GM03348 (cell line): ENCODE results near the gene CHMP1B.
"Not testable (repeated sequence)": the region's sequence is repeated elsewhere in the genome, so short reads cannot be mapped to it uniquely, and the experiment has no call there.

Experiments
- DNase-seq: peaks from one replicate; pipeline ENCODE4 v3.0.0; 2012; ENCODE audit warnings: low spot score

The CHMP1B gene

DNA sequence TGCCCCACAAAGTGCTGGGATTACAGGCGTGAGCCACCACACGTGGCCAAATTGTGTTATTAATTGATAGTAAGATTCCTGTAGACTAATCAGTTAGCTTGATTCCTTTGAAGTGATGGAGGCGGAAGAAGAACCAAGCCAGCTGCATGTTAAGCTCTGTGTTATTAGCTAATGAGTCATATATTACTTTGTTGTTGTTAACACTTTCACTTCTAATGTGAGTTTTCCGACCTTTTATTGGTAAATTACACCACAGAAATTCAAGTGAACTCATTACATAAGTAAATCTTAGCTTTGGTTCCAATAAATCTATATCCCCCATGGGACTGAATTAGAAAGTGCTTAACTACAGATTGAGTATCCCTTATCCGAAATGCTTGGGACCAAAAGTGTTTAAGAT is 20.3 kb downstream of the CHMP1B start:
- no peak for DNase-seq

DNA sequence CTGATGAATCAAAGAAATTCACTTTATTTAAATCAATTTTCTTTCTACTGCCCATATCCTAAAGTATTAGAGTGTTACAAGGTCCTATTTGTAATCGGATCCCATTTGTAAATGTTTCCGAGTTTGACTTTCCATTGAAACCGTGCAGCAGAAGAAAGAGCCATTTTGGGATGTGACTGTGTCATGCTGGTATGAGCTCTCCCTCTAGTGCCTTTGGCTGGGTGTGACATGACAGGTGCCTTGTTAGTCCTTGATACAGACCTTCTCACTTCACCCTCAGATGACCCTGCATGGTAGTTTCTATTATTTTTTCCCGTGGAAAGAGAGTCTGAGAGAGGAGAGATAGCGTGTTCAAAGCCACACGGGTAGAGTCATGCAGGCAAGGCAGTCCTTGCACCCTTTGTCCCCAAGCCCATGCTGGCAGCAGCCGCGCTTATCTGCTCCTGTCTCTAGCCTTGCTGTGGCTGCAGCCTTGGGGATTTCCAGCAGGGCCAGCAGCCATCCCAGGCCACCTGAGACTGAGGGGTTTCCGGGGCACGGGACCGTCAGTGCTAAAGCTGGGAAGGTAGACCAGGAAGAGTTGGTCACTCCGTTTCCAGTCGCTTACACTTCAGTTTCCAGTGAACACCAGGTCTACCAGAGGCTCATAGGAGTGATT is 21.4 kb downstream of the CHMP1B start:
- DNase-seq, result peak; percentile 48

DNA sequence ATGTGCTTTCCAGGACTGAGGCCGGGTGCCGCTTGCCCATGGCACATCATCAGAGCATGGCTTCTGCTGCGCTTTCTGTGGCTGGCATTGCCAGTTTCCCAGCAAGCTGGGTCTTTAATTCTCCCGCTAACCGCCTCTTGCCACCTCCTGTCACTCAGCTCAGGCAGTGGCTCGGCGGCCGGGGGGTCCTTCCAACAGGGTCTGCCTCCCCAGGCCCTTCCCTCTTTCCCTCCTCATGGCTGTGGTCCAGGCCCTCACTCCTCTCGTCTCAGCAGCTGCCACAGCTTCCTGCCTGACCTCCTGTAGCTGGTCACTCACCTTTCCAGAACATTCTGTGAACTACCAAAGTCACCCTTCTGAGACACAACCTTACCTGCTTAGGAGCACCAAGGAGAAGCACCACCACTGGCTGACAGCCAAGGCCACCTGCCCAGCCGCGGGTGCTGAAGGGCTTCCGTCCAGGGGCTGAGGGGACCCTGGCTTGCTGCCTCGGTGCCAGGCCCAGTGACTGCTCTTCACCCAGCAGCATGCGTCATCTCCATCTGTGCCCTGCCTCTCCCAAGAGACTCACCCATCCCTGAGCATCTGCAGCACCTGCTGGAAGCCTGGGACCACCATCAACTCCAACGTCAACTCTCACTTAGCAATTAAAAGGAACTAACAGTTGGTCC is 22.6 kb downstream of the CHMP1B start:
- DNase-seq, result no peak

DNA sequence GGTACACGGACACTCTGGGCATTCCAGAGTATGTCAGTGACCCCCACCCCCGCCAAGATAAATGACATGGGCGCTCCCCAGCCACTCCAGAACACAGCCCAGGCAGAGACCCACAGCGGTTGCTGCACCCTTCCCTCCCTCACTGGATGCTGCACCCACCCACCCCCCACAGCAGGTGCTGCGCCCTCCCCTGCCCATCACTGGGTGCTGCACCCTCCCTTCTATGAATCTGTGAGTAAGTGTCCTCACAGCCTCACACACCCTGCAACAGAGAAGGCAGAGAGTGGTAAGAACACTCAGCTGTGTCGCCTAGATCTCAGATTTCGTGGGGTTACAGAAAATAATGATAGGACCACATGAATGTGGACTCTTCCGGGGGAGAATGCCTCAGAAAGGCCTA is 23.5 kb downstream of the CHMP1B start:
- no peak for DNase-seq

DNA sequence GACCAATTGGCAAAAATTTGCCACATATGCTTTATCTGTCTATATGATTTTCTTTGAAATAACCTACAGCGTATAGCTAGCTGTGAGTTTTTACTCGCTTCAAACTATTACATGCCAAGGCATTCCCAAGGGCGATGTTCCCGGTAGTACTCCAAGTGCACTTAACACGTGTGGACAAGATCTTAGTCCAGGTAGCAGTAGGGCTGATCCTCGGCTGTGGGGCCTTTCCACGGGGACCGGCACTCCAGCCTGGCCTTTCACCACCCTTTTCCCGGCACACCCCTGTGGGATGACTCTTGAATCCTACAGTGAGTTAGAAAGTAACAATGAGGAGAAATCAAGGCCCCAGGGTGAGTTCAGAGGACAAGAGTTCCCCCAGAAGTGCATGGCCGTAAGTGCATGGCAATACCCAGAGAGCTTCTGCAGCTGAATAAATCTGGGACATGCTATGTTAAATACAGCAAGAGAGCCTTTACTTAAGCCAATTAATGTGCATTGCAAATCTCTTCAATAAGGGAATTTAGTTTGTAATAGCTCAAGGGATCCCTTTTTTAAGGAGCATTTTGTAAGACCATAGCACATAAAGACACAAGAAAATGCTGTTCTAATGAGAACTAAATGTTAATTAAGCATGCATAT is 26.4 kb downstream of the CHMP1B start:
- DNase-seq, result no peak

DNA sequence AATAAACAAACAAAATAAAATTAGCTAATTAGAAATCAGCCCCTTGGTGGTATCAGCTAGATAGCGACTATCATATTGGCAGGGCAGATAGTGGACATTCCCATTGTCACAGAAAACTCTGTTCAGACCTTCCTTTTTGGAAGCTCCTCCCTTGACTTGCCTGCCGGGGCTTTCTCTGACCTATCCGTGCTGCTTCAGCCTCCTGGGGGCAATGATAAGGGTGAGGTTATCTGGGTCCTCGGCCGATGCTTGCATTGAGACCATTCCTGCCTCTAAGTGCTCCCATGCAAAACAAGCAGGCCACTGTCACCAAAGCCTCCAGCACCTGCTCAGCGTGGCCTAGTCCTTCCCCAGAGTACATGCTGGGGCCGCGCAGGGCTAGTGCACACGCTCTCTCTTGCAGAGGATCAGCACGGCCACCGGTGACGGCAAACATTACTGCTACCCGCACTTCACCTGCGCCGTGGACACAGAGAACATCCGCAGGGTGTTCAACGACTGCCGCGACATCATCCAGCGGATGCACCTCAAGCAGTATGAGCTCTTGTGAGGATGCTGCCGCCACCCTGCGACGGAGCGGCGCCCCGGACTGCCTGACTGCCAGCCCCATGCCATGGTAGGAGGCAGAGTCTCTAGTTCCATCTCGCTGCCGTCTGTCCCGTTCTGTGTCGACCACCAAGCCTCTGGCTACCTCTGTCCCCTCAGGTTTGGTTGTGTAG is 29.5 kb downstream of the CHMP1B start:
- no peak for DNase-seq

DNA sequence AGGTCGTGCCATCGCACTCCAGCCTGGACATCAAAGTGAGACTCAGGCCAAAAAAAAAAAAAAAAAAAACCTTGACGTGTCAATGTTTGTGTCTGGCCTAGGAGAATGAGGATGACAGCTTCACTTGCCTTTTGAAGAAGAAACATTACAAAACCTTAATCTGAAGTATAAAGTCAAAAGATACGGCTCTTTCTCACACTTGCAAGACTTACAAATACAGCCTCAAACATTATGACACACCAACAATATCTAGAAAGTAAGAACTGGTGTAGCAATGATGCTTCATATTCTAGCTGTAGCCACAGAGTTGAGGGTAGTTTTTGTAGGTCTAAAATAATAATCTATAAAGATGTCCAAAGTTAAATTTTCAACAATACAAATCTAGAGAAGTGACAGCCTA is 31.4 kb downstream of the CHMP1B start:
- DNase-seq, result no peak

DNA sequence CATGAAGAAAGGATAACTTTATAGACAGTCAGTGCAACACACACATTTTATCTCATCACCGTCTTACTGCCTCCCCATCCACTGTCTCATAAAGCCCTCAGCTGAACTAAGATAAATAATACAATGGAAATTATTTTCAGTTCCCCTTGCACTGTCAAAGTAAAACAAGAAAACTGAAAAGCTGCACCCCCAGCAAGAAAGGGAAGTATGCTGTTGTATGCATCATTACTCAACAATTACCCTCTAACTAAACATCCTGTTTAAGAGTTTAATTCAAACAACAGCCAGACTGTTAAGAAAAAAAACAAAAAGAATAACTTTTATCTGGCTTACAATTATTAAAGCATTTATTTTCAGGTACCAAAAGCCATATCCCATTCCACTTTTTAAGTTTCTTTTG is 31.9 kb downstream of the CHMP1B start:
- no peak for DNase-seq

DNA sequence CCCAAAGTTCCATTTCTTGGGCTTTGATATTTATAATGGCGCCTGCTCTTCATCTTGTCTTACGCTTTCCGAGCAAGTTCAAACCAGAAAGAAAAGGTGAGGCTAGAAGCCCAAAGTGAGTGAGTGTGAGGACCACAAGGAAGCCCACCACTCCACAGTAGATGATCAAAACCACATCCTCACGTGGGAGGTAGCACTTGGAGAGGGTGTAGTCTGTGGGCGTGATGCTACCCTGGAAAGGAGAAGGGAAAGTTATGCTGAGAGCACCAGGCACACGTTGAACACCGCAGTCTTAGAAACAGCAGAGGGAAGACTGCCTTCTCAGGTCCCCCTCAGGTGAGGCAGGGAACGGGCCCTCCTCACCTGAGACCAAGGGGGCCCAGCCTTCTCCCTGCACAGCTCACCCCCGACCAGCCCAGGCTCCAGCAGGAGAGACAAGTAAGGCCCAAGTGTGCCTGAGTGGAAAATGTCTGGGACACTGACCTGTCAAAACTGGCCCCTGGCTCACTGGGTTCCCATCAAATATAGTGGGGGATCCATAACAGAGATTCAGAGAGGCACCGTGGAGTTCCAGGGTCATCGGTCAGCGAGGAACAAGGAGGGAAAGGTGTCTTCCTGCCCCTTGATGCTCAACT is 33.3 kb downstream of the CHMP1B start:
- no peak for DNase-seq

DNA sequence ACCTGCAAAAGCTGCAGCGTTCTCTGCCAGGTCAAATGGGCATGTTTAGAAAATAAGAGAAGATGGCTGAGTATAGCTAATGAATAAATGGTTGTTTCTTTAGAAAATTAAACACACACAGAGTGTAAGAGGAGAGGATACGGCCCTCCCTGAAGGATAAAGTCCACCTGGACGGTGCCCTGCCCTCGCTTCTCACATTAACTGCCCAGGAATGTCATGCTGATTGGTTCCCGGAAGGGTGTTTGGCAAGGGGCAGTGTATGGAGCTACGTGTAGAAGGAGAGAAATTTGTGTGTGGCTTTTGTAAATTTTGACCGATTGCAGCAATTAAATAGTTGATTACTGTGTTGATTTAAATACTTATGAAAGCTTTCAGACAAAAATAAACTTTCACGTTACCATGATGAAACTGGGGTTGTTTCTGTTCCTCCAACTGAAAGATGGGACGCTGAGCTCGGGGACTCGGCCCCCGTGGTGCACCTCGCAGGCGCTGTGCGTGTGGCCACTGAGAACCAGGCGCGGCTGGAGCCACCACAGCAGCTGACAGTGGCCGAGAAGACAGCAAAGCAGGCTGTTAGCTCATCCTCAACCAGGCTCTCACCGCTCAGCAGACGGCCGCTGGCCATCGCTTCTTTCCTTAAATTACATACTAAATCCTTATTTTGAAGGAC is 34.2 kb downstream of the CHMP1B start:
- DNase-seq, result no peak

DNA sequence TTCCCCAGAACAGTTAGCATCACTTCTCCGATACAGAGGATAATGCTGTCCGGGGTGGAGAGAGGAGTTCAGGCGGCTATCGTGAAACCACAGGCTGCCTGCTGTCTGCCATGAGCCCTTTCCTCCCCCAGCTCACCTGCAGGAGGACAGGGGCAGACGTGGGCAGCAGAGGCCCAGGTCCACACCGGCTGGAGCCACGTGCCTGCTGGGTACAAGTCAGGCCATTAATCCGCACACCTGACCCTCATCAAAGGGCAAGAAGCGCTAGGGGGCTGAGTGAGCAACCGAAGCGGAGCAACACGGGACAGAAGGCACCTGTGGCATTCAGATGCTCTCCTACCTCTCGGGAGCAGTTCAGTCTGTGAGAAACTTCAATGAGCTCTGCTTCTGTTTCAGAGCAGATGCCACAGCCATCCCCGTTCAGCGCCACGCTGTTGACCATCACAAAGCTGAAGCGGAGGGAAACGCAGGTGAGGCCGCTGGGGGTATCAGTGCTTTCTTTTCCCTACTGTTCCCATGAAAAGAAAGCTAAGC is 35.4 kb downstream of the CHMP1B start:
- no peak for DNase-seq

DNA sequence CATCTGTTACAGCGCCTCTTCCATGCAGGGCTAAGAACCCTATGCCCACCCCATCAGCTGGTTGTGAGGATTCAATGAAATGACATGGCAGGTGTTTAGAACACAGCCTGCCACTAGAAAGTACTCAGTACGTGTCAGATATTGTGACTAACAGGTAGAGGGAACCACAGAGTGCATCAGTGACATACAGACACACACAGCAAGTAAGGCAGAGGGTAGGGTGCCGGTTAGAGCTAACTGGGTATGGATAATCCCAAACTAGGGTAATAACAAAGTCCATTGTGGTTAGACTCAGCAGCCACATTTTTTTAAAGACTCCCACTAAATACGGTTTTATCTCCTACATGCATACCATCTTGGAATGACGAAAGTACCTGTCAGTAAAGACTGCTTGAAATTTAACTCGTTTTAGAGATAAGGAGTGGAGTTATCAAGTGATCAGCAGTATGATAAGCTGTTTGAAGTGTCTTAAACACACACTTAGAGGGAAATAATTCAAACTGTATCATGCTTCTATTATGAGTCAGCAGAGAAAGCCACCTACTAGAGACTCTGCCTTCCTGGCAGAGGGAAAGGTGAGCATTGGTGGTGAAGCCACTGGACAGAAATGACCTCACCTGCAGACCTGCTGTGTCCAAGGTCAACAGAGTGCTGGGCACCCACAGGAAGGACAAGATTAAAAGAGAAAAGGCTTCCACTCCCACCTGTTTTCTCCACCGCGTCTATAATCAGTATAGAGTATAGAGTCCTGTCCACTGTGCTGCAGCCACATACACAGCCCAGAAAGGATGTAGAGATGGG is 36.3 kb downstream of the CHMP1B start:
- no peak for DNase-seq

DNA sequence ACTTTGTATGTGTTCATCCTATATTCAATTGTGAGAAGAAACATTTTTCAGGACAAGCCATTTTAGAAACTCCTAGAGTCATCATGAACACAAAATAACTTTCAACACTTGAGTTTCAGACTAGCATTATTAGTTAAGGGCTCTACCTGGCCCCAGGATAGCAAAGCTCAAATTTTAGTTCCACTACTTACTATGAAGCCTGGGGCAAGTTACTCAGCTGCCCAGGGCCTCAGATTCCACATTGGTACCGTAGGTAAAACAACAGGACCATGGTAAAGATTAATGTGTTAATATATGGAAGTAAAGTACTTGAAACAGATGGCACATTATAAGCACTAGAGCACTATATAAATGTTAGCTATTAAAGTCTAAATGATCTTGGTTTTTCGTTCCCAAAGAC is 37.5 kb downstream of the CHMP1B start:
- DNase-seq, result no peak

DNA sequence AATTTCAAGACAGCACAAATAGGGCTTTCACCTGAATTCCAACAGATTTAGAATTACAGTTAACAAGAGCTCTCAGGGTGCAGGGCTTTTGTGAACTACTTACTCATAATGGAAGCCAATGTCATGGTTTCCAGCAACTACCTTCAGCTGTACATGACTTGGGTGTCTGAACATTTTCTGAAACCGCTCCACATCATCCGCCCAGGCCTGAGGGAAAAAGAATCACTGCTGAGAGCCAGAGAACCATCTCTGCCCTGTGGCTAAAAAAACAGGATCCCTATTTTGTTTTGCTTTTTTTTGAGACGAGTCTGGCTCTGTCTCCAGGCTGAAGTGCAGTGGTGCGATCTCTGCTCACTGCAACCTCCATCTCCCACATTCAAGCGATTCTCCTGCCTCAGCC is 38.1 kb downstream of the CHMP1B start:
- DNase-seq, result no peak

DNA sequence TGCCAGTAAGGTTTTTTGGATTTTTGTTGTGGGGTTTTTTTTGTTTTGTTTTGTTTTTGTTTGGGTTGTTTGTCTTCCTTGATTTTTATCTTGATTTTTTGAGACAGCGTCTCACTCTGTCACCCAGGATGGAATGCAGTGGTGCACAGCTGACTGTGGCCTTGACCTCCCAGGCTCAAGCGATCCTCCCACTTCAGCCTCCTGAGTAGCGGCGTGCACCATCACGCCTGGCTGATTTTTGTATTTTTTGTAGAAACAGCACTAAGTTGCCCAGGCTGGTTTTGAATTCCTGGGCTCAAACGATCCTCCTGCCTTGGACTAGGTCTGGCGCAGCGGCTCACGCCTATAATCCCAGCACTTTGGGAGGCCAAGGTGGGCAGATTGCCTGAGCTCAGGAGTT is 40.5 kb downstream of the CHMP1B start:
- no peak for DNase-seq

DNA sequence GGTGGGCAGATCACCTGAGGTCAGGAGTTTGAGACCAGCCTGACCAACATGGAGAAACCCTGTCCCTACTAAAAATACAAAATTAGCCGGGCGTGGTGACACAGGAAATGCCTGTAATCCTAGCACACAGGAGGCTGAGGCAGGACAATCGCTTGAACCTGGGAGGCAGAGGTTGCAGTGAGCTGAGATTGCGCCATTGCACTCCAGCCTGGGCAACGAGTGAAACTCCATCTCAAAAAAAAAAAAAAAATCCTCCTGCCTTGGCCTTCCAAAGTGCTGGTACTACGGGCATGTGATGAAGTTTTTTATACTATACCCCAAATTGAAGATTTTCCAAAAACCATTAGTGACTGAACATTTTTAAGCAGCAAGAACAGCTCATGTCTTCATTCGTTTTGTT is 41.2 kb downstream of the CHMP1B start:
- not testable (repeated sequence) for DNase-seq

DNA sequence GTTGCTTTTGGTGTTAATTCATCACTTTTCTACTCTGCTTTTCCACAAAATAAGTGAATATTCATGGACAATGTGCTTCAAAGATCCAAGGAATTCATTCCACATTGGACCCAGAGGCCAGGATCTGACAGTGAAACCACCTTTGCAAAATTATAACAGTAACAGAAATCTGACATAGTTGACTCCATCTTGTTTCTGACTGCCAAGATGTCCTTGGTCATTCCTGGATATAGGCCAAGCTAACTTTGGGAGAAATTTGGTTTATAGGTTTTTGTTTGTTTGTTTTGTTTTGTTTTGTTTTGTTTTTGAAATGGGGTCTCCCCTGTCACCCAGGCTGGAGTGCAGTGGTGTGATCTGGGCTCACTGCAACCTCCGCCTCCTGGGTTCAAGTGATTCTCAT is 46.6 kb downstream of the CHMP1B start:
- DNase-seq, result no peak

DNA sequence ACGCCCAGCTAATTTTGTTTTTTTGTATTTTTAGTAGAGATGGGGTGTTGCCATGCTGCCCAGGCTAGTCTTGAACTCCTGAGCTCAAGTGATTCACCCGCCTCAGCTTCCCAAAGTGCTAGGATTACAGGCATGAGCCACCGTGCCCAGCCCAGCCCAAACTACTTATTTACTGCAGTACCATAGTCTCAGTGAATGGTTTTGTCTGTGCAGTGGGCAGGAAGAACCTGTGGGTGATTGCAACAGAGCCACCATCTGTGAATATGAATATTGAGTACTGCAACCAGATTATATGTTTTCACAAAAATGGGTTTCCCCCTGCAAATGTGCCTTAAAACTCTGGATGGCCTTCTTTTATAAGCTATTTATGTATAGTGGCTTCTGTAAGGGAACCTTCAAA is 47.9 kb downstream of the CHMP1B start:
- no peak for DNase-seq

DNA sequence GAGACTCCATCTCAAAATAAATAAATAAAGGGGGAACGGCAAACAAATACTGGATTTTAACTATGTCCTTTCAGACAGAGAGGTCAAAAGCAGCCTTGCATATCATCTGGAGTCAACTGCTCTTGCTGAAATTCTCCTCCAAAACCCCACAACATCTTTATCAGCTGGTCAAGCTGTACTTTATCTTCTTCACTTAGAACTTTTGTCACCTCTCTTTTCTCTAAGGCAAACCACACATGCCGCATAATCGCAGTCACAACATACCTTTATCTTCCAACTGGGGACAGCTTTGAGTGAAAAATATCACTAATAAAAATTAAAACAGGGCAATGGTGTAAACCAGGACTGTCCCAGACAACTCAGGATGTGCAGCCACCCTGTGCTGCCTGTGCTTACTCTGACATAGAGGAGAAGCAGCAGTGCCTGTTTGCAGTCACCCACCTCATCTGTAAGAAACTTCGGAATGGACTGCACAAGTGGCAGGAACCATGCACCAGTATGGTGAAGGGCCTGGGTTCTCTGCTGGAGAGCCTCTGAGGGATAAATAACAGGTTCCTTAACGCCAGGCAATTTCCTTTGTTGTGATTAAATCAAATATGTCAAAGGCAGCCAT is 50.7 kb downstream of the CHMP1B start:
- DNase-seq, result no peak

DNA sequence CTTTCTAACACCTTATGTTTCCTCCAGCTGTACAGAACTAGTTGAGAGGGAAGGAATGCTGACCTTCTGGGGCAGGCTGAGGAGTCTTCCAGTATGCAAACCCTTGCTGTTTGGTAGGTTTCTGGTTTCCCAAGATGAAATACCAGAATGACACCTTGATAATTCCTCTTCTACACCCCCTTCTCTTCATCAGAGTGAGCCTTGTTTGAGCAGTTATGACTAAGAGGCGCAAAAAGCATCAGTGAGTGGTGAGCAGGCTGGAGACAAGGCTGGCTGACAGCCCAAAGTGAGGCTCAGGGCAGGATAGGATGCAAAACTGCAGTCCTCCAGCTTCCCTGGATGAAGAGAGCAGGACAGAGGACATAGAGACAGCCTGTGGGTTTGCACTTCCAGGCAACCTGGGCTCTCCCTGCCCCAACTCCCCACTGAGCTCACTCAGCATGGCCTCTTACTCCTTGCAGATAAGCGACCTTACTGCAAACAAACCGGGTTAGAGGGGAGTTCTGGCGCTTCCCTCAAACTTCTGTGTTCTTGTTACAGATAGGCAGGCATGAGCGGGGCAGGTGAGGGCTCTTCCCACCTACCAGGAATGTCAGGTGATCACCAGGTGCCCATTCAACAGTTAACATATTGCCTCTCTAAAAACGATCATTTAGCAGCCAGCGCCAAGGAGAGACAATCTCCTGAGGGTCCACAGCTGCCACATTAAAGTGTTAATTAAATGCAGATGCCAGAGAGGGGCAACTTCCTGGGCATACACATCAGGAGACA is 51.5 kb downstream of the CHMP1B start:
- no peak for DNase-seq
